GM12865 (cell line): ENCODE data around the gene SLC45A2.

Experiments used
- DNase-seq: peaks from one replicate; pipeline ENCODE4 v3.0.0; 2010; ENCODE audit warnings: low read depth
- H3K4me3 ChIP-seq: 2 replicates; pipeline ENCODE4 v1.5.1; 2011; ENCODE audit warnings: mild to moderate bottlenecking, low read depth, low read length, control low read depth
- CTCF ChIP-seq: IDR thresholded peaks from 2 replicates; pipeline ENCODE4 v1.5.1; 2011; ENCODE audit warnings: low read length, control low read depth, low read depth, inconsistent platforms; ENCODE audit not compliant: insufficient read depth; ENCODE audit errors: missing control alignments

Gene SLC45A2

GRCh38 chr5:34008802-34009201, 24.3 kb upstream of the SLC45A2 start:
- no peak for DNase-seq
- TF ChIP-seq CTCF, result no peak
- H3K4me3 ChIP-seq, result peak overlapping the region; percentile 99

- DNase-seq, result peak; percentile 96
- TF ChIP-seq CTCF, result no peak
These were observed 23.4 kb upstream of the SLC45A2 start, which contains the start of gene AMACR for GRCh38 chr5:34007621-34008600. Gene AMACR, minus strand, starts transcription at chr5:34008050. Its CDS starts 31 bp downstream, at chr5:34008019.

GRCh38 chr5:34007201-34007620, 22.7 kb upstream of the SLC45A2 start:
- peak overlapping the region; percentile 99 for H3K4me3 ChIP-seq
- DNase-seq, result no peak
- TF ChIP-seq CTCF, result no peak

More at GRCh38 chr5:34007621-34008600, 23.4 kb upstream of the SLC45A2 start, which contains the start of gene AMACR:
- H3K4me3 ChIP-seq, result peak within 1 kb of the TSS; percentile 99

- no peak for TF ChIP-seq CTCF
- H3K4me3 ChIP-seq, result no peak overlapping the region
These were observed 21.2 kb upstream of the SLC45A2 start for GRCh38 chr5:34005681-34006080.

GRCh38 chr5:34005211-34005610, 20.7 kb upstream of the SLC45A2 start:
- TF ChIP-seq CTCF, result no peak
- no peak for DNase-seq
- H3K4me3 ChIP-seq, result no peak overlapping the region

More at GRCh38 chr5:34005681-34006080, 21.2 kb upstream of the SLC45A2 start:
- DNase-seq, result no peak

GRCh38 chr5:34003941-34004340, 19.4 kb upstream of the SLC45A2 start:
- DNase-seq, result no peak
- no peak for TF ChIP-seq CTCF
- no peak overlapping the region for H3K4me3 ChIP-seq
